Skeletal muscle tissue (tissue), 4 donors: Measurements from ENCODE around the gene C10orf143. TPM values are rescaled to one million over a fixed set of nuclear protein-coding genes. Genes with fewer than 3 reads are reported as not detected.
"Not testable (repeated sequence)": the region's sequence is repeated elsewhere in the genome, so short reads cannot be mapped to it uniquely, and the experiment has no call there.

Experiments
- H3K27ac ChIP-seq: one replicate; pipeline ENCODE4 v1.7.0; 2013; ENCODE audit warnings: mild to moderate bottlenecking, low read depth, low read length, inconsistent platforms
- H3K27me3 ChIP-seq, 3 donors: one replicate each; pipeline ENCODE4 v1.7.0; 2013; ENCODE audit warnings: low read length in 3 of 3; ENCODE audit not compliant: control insufficient read depth in 3 of 3, insufficient read depth in 3 of 3
- H3K36me3 ChIP-seq, 3 donors: one replicate each; pipeline ENCODE4 v1.7.0; 2013; ENCODE audit warnings: low read length in 3 of 3; ENCODE audit not compliant: control insufficient read depth in 3 of 3, insufficient read depth in 3 of 3
- H3K4me1 ChIP-seq, 3 donors: one replicate each; pipeline ENCODE4 v1.7.0; 2013; ENCODE audit warnings: low read length in 3 of 3, mild to moderate bottlenecking in 3 of 3; ENCODE audit not compliant: control insufficient read depth in 3 of 3, insufficient read depth in 3 of 3
- H3K4me3 ChIP-seq, 3 donors: one replicate each; pipeline ENCODE4 v1.7.0; 2013; ENCODE audit warnings: low read length in 3 of 3
- H3K9ac ChIP-seq, 3 donors: one replicate each; pipeline ENCODE4 v1.7.0; 2013; ENCODE audit warnings: low read length in 3 of 3, mild to moderate bottlenecking in 3 of 3, moderate library complexity in 2 of 3, low read depth in 1 of 3
- H3K9me3 ChIP-seq, 3 donors: one replicate each; pipeline ENCODE4 v1.7.0; 2013; ENCODE audit warnings: low read length in 3 of 3; ENCODE audit not compliant: control insufficient read depth in 3 of 3
- total RNA-seq: library from RNA; depleted of rRNA; stranded (reverse); fragments of >200 nt; gene quantifications from one replicate; pipeline ENCODE4 v1.2.3, GENCODE V29; 2014
- donor health status: Osteomylitis.

The C10orf143 gene
- total RNA-seq, 1 donor from 2014 or later: not detected

- Histone ChIP-seq H3K4me1 (peaks cover 0 to 6% (median 2%) of the 10 kb centered on the region in 3 donors), H3K9me3 (no peaks in the 10 kb centered on the region), H3K4me3 (no peak overlapping the region), H3K36me3 (no peaks in the 10 kb centered on the region), H3K9ac (no peak overlapping the region), H3K27me3 (peaks cover 0 to 13% (median 3%) of the 10 kb centered on the region in 3 donors), H3K27ac (no peak overlapping the region)
These were observed 83.8 kb downstream of the C10orf143 start for GRCh38 chr10:130026670-130027456.

GRCh38 chr10:130025811-130026485, 84.7 kb downstream of the C10orf143 start:
- H3K27me3 ChIP-seq: peaks cover 0 to 20% (median 3%) of the 10 kb centered on the region in 3 donors
- H3K4me3 ChIP-seq: no peak overlapping the region
- no peaks in the 10 kb centered on the region for H3K9me3 ChIP-seq
- peaks cover 4 to 15% (median 9%) of the 10 kb centered on the region in 3 donors for H3K4me1 ChIP-seq
- H3K27ac ChIP-seq: no peak overlapping the region
- H3K9ac ChIP-seq: no peak overlapping the region
- no peaks in the 10 kb centered on the region for H3K36me3 ChIP-seq

GRCh38 chr10:130025326-130025725, 85.3 kb downstream of the C10orf143 start:
- no peaks in the 10 kb centered on the region for H3K36me3 ChIP-seq
- H3K4me3 ChIP-seq: no peak overlapping the region
- H3K9me3 ChIP-seq: no peaks in the 10 kb centered on the region
- H3K27ac ChIP-seq: no peak overlapping the region
- H3K4me1 ChIP-seq: peaks cover 10 to 19% (median 14%) of the 10 kb centered on the region in 3 donors
- no peak overlapping the region for H3K9ac ChIP-seq
- peaks cover 3 to 23% (median 3%) of the 10 kb centered on the region in 3 donors for H3K27me3 ChIP-seq

GRCh38 chr10:130024779-130025325, 85.8 kb downstream of the C10orf143 start:
- Histone ChIP-seq H3K4me3 (no peak overlapping the region), H3K9me3 (no peaks in the 10 kb centered on the region), H3K27me3 (peaks cover 3 to 26% (median 3%) of the 10 kb centered on the region in 3 donors), H3K27ac (no peak overlapping the region), H3K36me3 (no peaks in the 10 kb centered on the region), H3K4me1 (peaks cover 12 to 19% (median 14%) of the 10 kb centered on the region in 3 donors), H3K9ac (no peak overlapping the region)

- peaks cover 12 to 19% (median 14%) of the 10 kb centered on the region in 3 donors for H3K4me1 ChIP-seq
- H3K4me3 ChIP-seq, H3K27ac ChIP-seq, H3K9ac ChIP-seq, H3K9me3 ChIP-seq, H3K36me3 ChIP-seq: not testable (repeated sequence)
- peaks cover 3 to 26% (median 3%) of the 10 kb centered on the region in 3 donors for H3K27me3 ChIP-seq
These were observed 86.3 kb downstream of the C10orf143 start for GRCh38 chr10:130024326-130024725.

GRCh38 chr10:130023454-130024230, 87.0 kb downstream of the C10orf143 start:
- Histone ChIP-seq H3K27me3 (peaks cover 3 to 26% (median 6%) of the 10 kb centered on the region in 3 donors), H3K9me3 (no peaks in the 10 kb centered on the region), H3K36me3 (no peaks in the 10 kb centered on the region), H3K4me1 (peaks cover 12 to 19% (median 14%) of the 10 kb centered on the region in 3 donors), H3K27ac (no peak overlapping the region), H3K4me3 (no peak overlapping the region), H3K9ac (no peak overlapping the region)

- Histone ChIP-seq H3K4me1 (peaks cover 12 to 19% (median 14%) of the 10 kb centered on the region in 3 donors), H3K36me3 (no peaks in the 10 kb centered on the region), H3K27me3 (peaks cover 3 to 24% (median 6%) of the 10 kb centered on the region in 3 donors), H3K4me3 (no peak overlapping the region), H3K27ac (no peak overlapping the region), H3K9me3 (no peaks in the 10 kb centered on the region), H3K9ac (no peak overlapping the region)
These were observed 87.9 kb downstream of the C10orf143 start for GRCh38 chr10:130022511-130023299.

GRCh38 chr10:130022086-130022485, 88.5 kb downstream of the C10orf143 start:
- Histone ChIP-seq H3K9ac (no peak overlapping the region), H3K36me3 (no peaks in the 10 kb centered on the region), H3K4me1 (peaks cover 12 to 19% (median 14%) of the 10 kb centered on the region in 3 donors), H3K4me3 (no peak overlapping the region), H3K27me3 (peaks cover 3 to 26% (median 6%) of the 10 kb centered on the region in 3 donors), H3K9me3 (no peaks in the 10 kb centered on the region), H3K27ac (no peak overlapping the region)

- Histone ChIP-seq H3K4me1 (peaks cover 12 to 19% (median 14%) of the 10 kb centered on the region in 3 donors), H3K36me3 (no peaks in the 10 kb centered on the region), H3K9ac (no peak overlapping the region), H3K27ac (no peak overlapping the region), H3K4me3 (no peak overlapping the region), H3K9me3 (no peaks in the 10 kb centered on the region), H3K27me3 (peaks cover 0 to 26% (median 6%) of the 10 kb centered on the region in 3 donors)
These were observed 89.2 kb downstream of the C10orf143 start for GRCh38 chr10:130021383-130021950.
